ENCODE results near the gene ZNF777.

ZNF777 gene

GRCh38 chr7:149476791-149477190 lies 15.9 kb upstream of the ZNF777 start:
- no peak for DNase-seq

GRCh38 chr7:149475121-149476045 lies 14.5 kb upstream of the ZNF777 start:
- DNase-seq, result no peak

GRCh38 chr7:149474309-149475120 lies 13.7 kb upstream of the ZNF777 start:
- DNase-seq, result no peak

- no peak for DNase-seq
Observed at GRCh38 chr7:149473251-149473650, 12.4 kb upstream of the ZNF777 start.

- DNase-seq, result no peak
Observed at GRCh38 chr7:149471289-149471953, 10.6 kb upstream of the ZNF777 start.

GRCh38 chr7:149469806-149470205 lies 8.9 kb upstream of the ZNF777 start:
- no peak for DNase-seq

- no peak for DNase-seq
Observed at GRCh38 chr7:149468208-149468607, 7.3 kb upstream of the ZNF777 start.

- DNase-seq, result no peak
Observed at GRCh38 chr7:149467321-149467859, 6.5 kb upstream of the ZNF777 start.

- DNase-seq, result no peak
Observed at GRCh38 chr7:149466364-149466763, 5.5 kb upstream of the ZNF777 start.

- DNase-seq, result no peak
Observed at GRCh38 chr7:149463500-149464161, 2.8 kb upstream of the ZNF777 start.

GRCh38 chr7:149462101-149462520 lies 1.2 kb upstream of the ZNF777 start:
- no peak for DNase-seq

GRCh38 chr7:149459540-149460452 lies 1.1 kb downstream of the ZNF777 start:
- peak; percentile 26 to 53 for DNase-seq

GRCh38 chr7:149459201-149459539 lies 1.7 kb downstream of the ZNF777 start:
- no peak for DNase-seq

GRCh38 chr7:149458235-149458634 lies 2.6 kb downstream of the ZNF777 start:
- DNase-seq, result no peak

- no peak for DNase-seq
Observed at GRCh38 chr7:149457766-149458165, 3.1 kb downstream of the ZNF777 start.

GRCh38 chr7:149456506-149457421 lies 4.1 kb downstream of the ZNF777 start:
- no peak for DNase-seq

GRCh38 chr7:149455175-149455950 lies 5.5 kb downstream of the ZNF777 start:
- DNase-seq, result no peak

GRCh38 chr7:149454750-149455149 lies 6.1 kb downstream of the ZNF777 start:
- DNase-seq, result no peak

- no peak for DNase-seq
Observed at GRCh38 chr7:149454006-149454405, 6.9 kb downstream of the ZNF777 start.

Data from stimulated activated CD4-positive, alpha-beta T cell treated with anti-CD3 and anti-CD28 coated beads, Interleukin-2, amount 100 ng/mL, for 24 hours (primary cell).